SK-N-MC (cell line): ENCODE measurements around the gene ZNF263.
"Not testable (repeated sequence)": the region's sequence is repeated elsewhere in the genome, so short reads cannot be mapped to it uniquely, and the experiment has no call there.

Experiments
- DNase-seq: peaks from one replicate; pipeline ENCODE4 v3.0.0-alpha.2; 2011; ENCODE audit warnings: low read depth, low spot score
- H3K27ac ChIP-seq: fragments of 200-600 bp; sonication (generic); 2 replicates; pipeline ENCODE4 v1.5.1; 2016; ENCODE audit warnings: mixed run types
- H3K36me3 ChIP-seq: fragments of 200-600 bp; sonication (generic); 2 replicates; pipeline ENCODE4 v1.6.1; 2017; ENCODE audit warnings: antibody characterized with exemption, low read length, mixed read lengths; ENCODE audit not compliant: insufficient read depth
- H3K4me3 ChIP-seq: fragments of 200-600 bp; sonication (generic); 2 replicates; pipeline ENCODE4 v1.5.1; 2016
- H3K9ac ChIP-seq: fragments of 200-600 bp; sonication (generic); 2 replicates; pipeline ENCODE4 v1.8.0; 2017; ENCODE audit warnings: mixed run types, mixed read lengths; ENCODE audit not compliant: insufficient read length
- H3K9me3 ChIP-seq: fragments of 200-600 bp; sonication (generic); 2 replicates; pipeline ENCODE4 v1.6.1; 2017; ENCODE audit warnings: low read depth, mild to moderate bottlenecking, antibody characterized with exemption, low read length, moderate library complexity, mixed read lengths
- EZH2 ChIP-seq: fragments of 200-600 bp; sonication (generic); IDR thresholded peaks from one replicate; pipeline ENCODE4 v1.6.1; 2017; ENCODE audit warnings: antibody characterized with exemption
- FOXP2 ChIP-seq: optimal IDR thresholded peaks from 2 replicates; pipeline ENCODE3; 2011; ENCODE audit warnings: mild to moderate bottlenecking, moderate library complexity; ENCODE audit not compliant: insufficient read depth; ENCODE audit errors: extremely low read length, control extremely low read depth
- POLR2AphosphoS5 ChIP-seq: IDR thresholded peaks from 2 replicates; pipeline ENCODE4 v1.6.1; 2012; ENCODE audit warnings: mild to moderate bottlenecking, low read depth, low read length, borderline replicate concordance

ZNF263 gene

GRCh38 chr16:3256866-3257465 is 26.3 kb upstream of the ZNF263 start:
- Histone ChIP-seq H3K36me3 (no peaks in the 10 kb centered on the region), H3K9ac (no peak overlapping the region), H3K27ac (no peak overlapping the region), H3K4me3 (no peak overlapping the region), H3K9me3 (no peaks in the 10 kb centered on the region)
- no peak for TF ChIP-seq EZH2
- no peak for TF ChIP-seq POLR2AphosphoS5
- TF ChIP-seq FOXP2 = no peak
- DNase-seq = no peak

- Histone ChIP-seq H3K36me3 (no peaks in the 10 kb centered on the region), H3K9ac (no peak overlapping the region), H3K27ac (no peak overlapping the region), H3K4me3 (no peak overlapping the region), H3K9me3 (no peaks in the 10 kb centered on the region)
- TF ChIP-seq EZH2 (no peak), FOXP2 (no peak), POLR2AphosphoS5 (no peak)
- DNase-seq = no peak
These were observed 23.5 kb upstream of the ZNF263 start for GRCh38 chr16:3259836-3260235.

GRCh38 chr16:3262517-3262916 is 20.8 kb upstream of the ZNF263 start:
- DNase-seq = no peak
- H3K36me3 ChIP-seq = no peaks in the 10 kb centered on the region
- no peak overlapping the region for H3K4me3 ChIP-seq
- no peaks in the 10 kb centered on the region; the same call in 1 of the 2 replicates for H3K9me3 ChIP-seq
- no peak overlapping the region for H3K27ac ChIP-seq
- TF ChIP-seq EZH2 (no peak), POLR2AphosphoS5 (no peak), FOXP2 (no peak)
- no peak overlapping the region for H3K9ac ChIP-seq

GRCh38 chr16:3264137-3265036 is 18.9 kb upstream of the ZNF263 start:
- Histone ChIP-seq H3K4me3 (peak overlapping the region; percentile 80), H3K27ac (peak overlapping the region; percentile 91), H3K9ac (peak overlapping the region; percentile 88), H3K9me3 (no peaks in the 10 kb centered on the region; the same call in 1 of the 2 replicates), H3K36me3 (no peaks in the 10 kb centered on the region)
- DNase-seq = peak; percentile 76
- TF ChIP-seq EZH2 = no peak
- peak; percentile 87 for TF ChIP-seq POLR2AphosphoS5

- no peak for TF ChIP-seq POLR2AphosphoS5
- TF ChIP-seq FOXP2 = no peak
- TF ChIP-seq EZH2 = no peak
- no peak for DNase-seq
- no peaks in the 10 kb centered on the region for H3K36me3 ChIP-seq
- peak overlapping the region; percentile 22 for H3K9ac ChIP-seq
- peak overlapping the region; percentile 72; the same call in 1 of the 2 replicates for H3K27ac ChIP-seq
- H3K4me3 ChIP-seq = peak overlapping the region; percentile 6; the same call in 1 of the 2 replicates
- no peaks in the 10 kb centered on the region; the same call in 1 of the 2 replicates for H3K9me3 ChIP-seq
These were observed 16.3 kb upstream of the ZNF263 start for GRCh38 chr16:3266873-3267537.

GRCh38 chr16:3268294-3268693 is 15.0 kb upstream of the ZNF263 start:
- Histone ChIP-seq H3K9ac (no peak overlapping the region), H3K36me3 (no peaks in the 10 kb centered on the region), H3K9me3 (no peaks in the 10 kb centered on the region; the same call in 1 of the 2 replicates), H3K27ac (no peak overlapping the region), H3K4me3 (no peak overlapping the region)
- no peak for TF ChIP-seq POLR2AphosphoS5
- TF ChIP-seq FOXP2 = no peak
- TF ChIP-seq EZH2 = no peak
- DNase-seq = no peak

GRCh38 chr16:3270718-3271117 is 12.6 kb upstream of the ZNF263 start:
- not testable (repeated sequence) for DNase-seq, H3K9me3 ChIP-seq, H3K27ac ChIP-seq, H3K9ac ChIP-seq, H3K36me3 ChIP-seq, H3K4me3 ChIP-seq

- DNase-seq, H3K9me3 ChIP-seq, H3K36me3 ChIP-seq, H3K27ac ChIP-seq, H3K9ac ChIP-seq, H3K4me3 ChIP-seq: not testable (repeated sequence)
These were observed 12.0 kb upstream of the ZNF263 start for GRCh38 chr16:3271281-3271680.
